Left lung (tissue), 10 donors: ENCODE results near the gene HTD2. TPM values are rescaled to one million over a fixed set of nuclear protein-coding genes. Genes with fewer than 3 reads are reported as not detected.

ENCODE experiments used
- ATAC-seq: fragments of 200-7000 bp; cut with Tn5 transposase; one replicate; pipeline ENCODE4 v1.9.1; 2020; ENCODE audit warnings: moderate library complexity
- DNase-seq, 4 donors: peaks; one replicate each; pipeline ENCODE4 v3.0.0-alpha.2; 2013 to 2020
- H3K27ac ChIP-seq, 2 donors: fragments of 200-600 bp; sonication (generic) in 1 of 2; one replicate each; pipeline versions ENCODE4 v1.5.0 to v1.8.0; 2020 to 2021
- H3K27me3 ChIP-seq, 2 donors: fragments of 200-600 bp; sonication (generic) in 1 of 2; one replicate each; pipeline versions ENCODE4 v1.5.0 to v1.8.0; 2020 to 2021
- H3K36me3 ChIP-seq, 2 donors: fragments of 200-600 bp; sonication (generic) in 1 of 2; one replicate each; pipeline versions ENCODE4 v1.5.0 to v1.8.0; 2020 to 2021
- H3K4me1 ChIP-seq, 2 donors: fragments of 200-600 bp; one replicate each; pipeline ENCODE4 v1.8.0; 2021
- H3K4me3 ChIP-seq, 2 donors: fragments of 200-600 bp; sonication (generic) in 1 of 2; one replicate each; pipeline versions ENCODE4 v1.5.0 to v1.8.0; 2020 to 2021; ENCODE audit warnings: mild to moderate bottlenecking in 1 of 2
- H3K9me3 ChIP-seq, 2 donors: fragments of 200-600 bp; sonication (generic) in 1 of 2; one replicate each; pipeline versions ENCODE4 v1.5.0 to v1.8.0; 2020 to 2021
- CTCF ChIP-seq, 2 donors: fragments of 200-600 bp; sonication (generic) in 1 of 2; IDR thresholded peaks; one replicate each; pipeline versions ENCODE4 v1.5.0 to v1.8.0; 2021; ENCODE audit warnings: antibody characterized with exemption in 2 of 2
- intact Hi-C, 2 donors: fragments of 100-400 bp; cut with DNase I; formaldehyde crosslinking; loops; one replicate each; pipeline versions ENCODE4 v1.11.2 to v1.14.2; 2022
- polyA plus RNA-seq, 6 donors: library from polyadenylated mRNA; unstranded; fragments of 120-200 nt; gene quantifications; one replicate each; pipeline ENCODE4 v1.2.1, GENCODE V29; 2013; ENCODE audit not compliant: insufficient read length in 6 of 6
- total RNA-seq, 2 donors: library from RNA; stranded (reverse); fragmentation: NEBNext Ultra II Directional; extraction: Animal tissue kit (Norgen Biotek cat#: 25700); gene quantifications; one replicate each; pipeline ENCODE4 v1.2.1, GENCODE V29; 2021
- donor health status: DM: no; HTN: yes; CAD: no.
- donor health status: DM: no; HTN: no; CAD: no.

The HTD2 gene
- total and polyA plus RNA-seq, 8 donors, result 7.6 to 14.0 (median 11.9) TPM

- TF ChIP-seq CTCF (IDR thresholded peaks at IDR 0.05), result no peak
- no peak overlapping the region for H3K27ac ChIP-seq
- no peaks in the 10 kb centered on the region for H3K27me3 ChIP-seq
- H3K9me3 ChIP-seq, result no peaks in the 10 kb centered on the region
- peaks cover 0 to 19% of the 10 kb centered on the region in 2 donors for H3K36me3 ChIP-seq
- ATAC-seq (no peak), DNase-seq (no peak)
- intact Hi-C loops, result no loop called here
- no peak overlapping the region for H3K4me3 ChIP-seq
- peaks cover 0 to 10% of the 10 kb centered on the region in 2 donors for H3K4me1 ChIP-seq
These were observed 36.4 kb downstream of the HTD2 start for GRCh38 chr3:58342676-58343075.

- Histone ChIP-seq H3K36me3 (peaks cover 0 to 13% of the 10 kb centered on the region in 2 donors), H3K4me1 (peaks cover 0 to 33% of the 10 kb centered on the region in 2 donors), H3K27me3 (no peaks in the 10 kb centered on the region), H3K27ac (no peak overlapping the region), H3K4me3 (no peak overlapping the region), H3K9me3 (no peaks in the 10 kb centered on the region)
- ATAC-seq (no peak), DNase-seq (no peak)
- intact Hi-C loops, result no loop called here
- no peak for TF ChIP-seq CTCF (IDR thresholded peaks at IDR 0.05)
These were observed 39.1 kb downstream of the HTD2 start for GRCh38 chr3:58345457-58345856.

- no peak for DNase-seq
- H3K4me3 ChIP-seq, result no peak overlapping the region
- H3K4me1 ChIP-seq, result peaks cover 0 to 41% of the 10 kb centered on the region in 2 donors
- no peak overlapping the region for H3K27ac ChIP-seq
- no peak for ATAC-seq
- no peaks in the 10 kb centered on the region for H3K27me3 ChIP-seq
- H3K9me3 ChIP-seq, result no peaks in the 10 kb centered on the region
- intact Hi-C loops, result no loop called here
- TF ChIP-seq CTCF (IDR thresholded peaks at IDR 0.05), result no peak
- peaks cover 0 to 8% of the 10 kb centered on the region in 2 donors for H3K36me3 ChIP-seq
These were observed 40.0 kb downstream of the HTD2 start for GRCh38 chr3:58346368-58346767.

GRCh38 chr3:58347984-58348383, 41.7 kb downstream of the HTD2 start:
- no peaks in the 10 kb centered on the region for H3K36me3 ChIP-seq
- ATAC-seq, result no peak
- H3K4me3 ChIP-seq, result no peak overlapping the region
- intact Hi-C loops, result no loop called here
- no peaks in the 10 kb centered on the region for H3K9me3 ChIP-seq
- no peak for DNase-seq
- H3K27me3 ChIP-seq, result no peaks in the 10 kb centered on the region
- no peak overlapping the region for H3K27ac ChIP-seq
- no peak for TF ChIP-seq CTCF (IDR thresholded peaks at IDR 0.05)
- peaks cover 0 to 54% of the 10 kb centered on the region in 2 donors for H3K4me1 ChIP-seq

GRCh38 chr3:58349792-58350626, 43.7 kb downstream of the HTD2 start:
- H3K27me3 ChIP-seq, result no peaks in the 10 kb centered on the region
- intact Hi-C loops, result no loop called here
- TF ChIP-seq CTCF (IDR thresholded peaks at IDR 0.05), result no peak
- no peak overlapping the region for H3K4me3 ChIP-seq
- peaks cover 0 to 64% of the 10 kb centered on the region in 2 donors for H3K4me1 ChIP-seq
- DNase-seq (peak in 1 of 4 donors; percentile 69), ATAC-seq (peak; percentile 73)
- H3K36me3 ChIP-seq, result no peaks in the 10 kb centered on the region
- H3K27ac ChIP-seq, result peak overlapping the region in 1 of 2 donors; percentile 80
- no peaks in the 10 kb centered on the region for H3K9me3 ChIP-seq
